HFF-Myc (cell line): ENCODE measurements around the gene HOXC4.

Source experiments
- DNase-seq: peaks from one replicate; pipeline ENCODE4 v3.0.0-alpha.2; 2011; ENCODE audit warnings: low read depth; ENCODE audit errors: extremely low read depth
- H3K4me3 ChIP-seq: replicated peaks from 2 replicates; pipeline ENCODE4 v1.5.1; 2011; ENCODE audit warnings: low read depth, mild to moderate bottlenecking, control low read depth, low read length
- CTCF ChIP-seq: IDR thresholded peaks from 2 replicates; pipeline ENCODE4 v1.5.1; 2012; ENCODE audit warnings: mild to moderate bottlenecking, low read depth, low read length, control low read depth; ENCODE audit errors: missing control alignments

Gene HOXC4

DNA sequence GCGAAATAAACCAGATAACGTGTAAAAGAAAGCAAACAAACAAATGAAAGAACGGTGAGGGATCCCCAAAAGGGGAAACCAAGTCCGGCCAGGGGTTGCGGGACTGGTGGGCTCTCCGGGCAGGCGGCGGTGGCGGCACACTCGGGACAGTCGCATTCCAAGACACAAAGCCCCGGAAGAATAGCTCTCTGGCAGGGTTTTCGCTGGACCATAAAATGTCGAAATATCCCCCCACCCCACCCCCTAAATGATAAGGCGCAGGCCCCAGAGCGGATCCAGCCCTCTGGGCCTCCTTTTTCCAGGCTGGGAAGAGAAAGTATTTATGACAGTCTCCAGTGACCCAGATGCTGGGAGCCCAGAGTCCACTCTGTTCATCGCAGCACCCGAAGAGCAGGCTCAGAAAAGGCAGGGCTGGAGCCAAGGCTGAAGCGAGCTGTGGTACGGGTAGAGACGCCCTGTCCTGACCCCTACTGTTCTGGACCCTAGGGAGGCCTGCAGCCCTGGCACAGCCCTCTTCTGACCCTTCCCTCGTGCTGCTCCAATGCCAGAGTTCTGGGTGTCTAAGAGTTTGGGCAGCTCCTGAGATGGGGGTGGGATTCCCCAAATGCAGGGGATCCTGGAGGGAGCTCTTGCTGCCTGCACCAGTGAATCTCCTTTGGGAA, 46.9 kb upstream of the HOXC4 start:
- no peak for TF ChIP-seq CTCF
- H3K4me3 ChIP-seq = no peak overlapping the region
- no peak for DNase-seq

- no peak overlapping the region for H3K4me3 ChIP-seq
- TF ChIP-seq CTCF = no peak
- no peak for DNase-seq
Observed at GRCh38 chr12:54007538-54008259, 45.9 kb upstream of the HOXC4 start.

DNA sequence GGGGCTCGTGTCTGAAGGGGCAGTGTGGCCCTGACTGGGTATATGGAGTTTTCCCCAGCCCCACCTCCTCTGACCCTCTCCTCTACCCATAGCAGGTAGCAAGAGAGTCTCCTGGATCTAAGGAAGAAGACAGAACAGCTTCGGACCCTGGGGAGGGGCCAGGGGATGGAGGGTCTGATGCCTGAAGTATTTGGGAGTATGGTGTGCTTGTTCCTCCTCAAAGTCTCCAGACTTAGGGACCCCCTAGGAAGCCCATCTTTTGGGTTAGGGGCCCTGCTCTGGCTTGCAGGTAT, 45.4 kb upstream of the HOXC4 start:
- no peak for DNase-seq
- no peak for TF ChIP-seq CTCF
- H3K4me3 ChIP-seq = no peak overlapping the region

- TF ChIP-seq CTCF = no peak
- peak overlapping the region; percentile 41 for H3K4me3 ChIP-seq
- no peak for DNase-seq
Observed at GRCh38 chr12:54009171-54010052, 44.2 kb upstream of the HOXC4 start.

- peak overlapping the region; percentile 41 for H3K4me3 ChIP-seq
- TF ChIP-seq CTCF = no peak
- DNase-seq = no peak
Observed at GRCh38 chr12:54010053-54010971, 43.3 kb upstream of the HOXC4 start.
